MG63 (cell line): ENCODE measurements around the gene NCAPD2. TPM values are rescaled to one million over a fixed set of nuclear protein-coding genes. Genes with fewer than 3 reads are reported as not detected.
A peak's percentile ranks its signal among the peaks of the same experiment; 100 is the strongest.
"Not testable (repeated sequence)": the region's sequence is repeated elsewhere in the genome, so short reads cannot be mapped to it uniquely, and the experiment has no call there.

Experiments used
- DNase-seq: peaks from one replicate; pipeline ENCODE4 v3.0.0-alpha.2; 2020
- H3K27me3 ChIP-seq: fragments of 250-450 bp; sonication (Bioruptor Pico); 2 replicates; pipeline ENCODE4 v1.5.1; 2020; ENCODE audit warnings: mild to moderate bottlenecking, moderate library complexity
- H3K36me3 ChIP-seq: fragments of 250-450 bp; sonication (Bioruptor Pico); 2 replicates; pipeline ENCODE4 v1.5.1; 2020; ENCODE audit warnings: mild to moderate bottlenecking, moderate library complexity
- H3K4me3 ChIP-seq: fragments of 250-450 bp; sonication (Bioruptor Pico); 2 replicates; pipeline ENCODE4 v1.5.1; 2020; ENCODE audit warnings: mild to moderate bottlenecking, moderate library complexity
- H3K9me3 ChIP-seq: fragments of 250-450 bp; sonication (Bioruptor Pico); 2 replicates; pipeline ENCODE4 v1.5.1; 2020; ENCODE audit warnings: mild to moderate bottlenecking, moderate library complexity
- total RNA-seq: library from RNA; depleted of rRNA; stranded (reverse); fragments of >200 nt; shearing (Covaris generic); gene quantifications from 2 replicates; pipeline ENCODE4 v1.2.3, GENCODE V29; 2014; ENCODE audit warnings: low replicate concordance

The NCAPD2 gene
- total RNA-seq, 1 experiment from 2014 or later, result 95.9 TPM

DNA sequence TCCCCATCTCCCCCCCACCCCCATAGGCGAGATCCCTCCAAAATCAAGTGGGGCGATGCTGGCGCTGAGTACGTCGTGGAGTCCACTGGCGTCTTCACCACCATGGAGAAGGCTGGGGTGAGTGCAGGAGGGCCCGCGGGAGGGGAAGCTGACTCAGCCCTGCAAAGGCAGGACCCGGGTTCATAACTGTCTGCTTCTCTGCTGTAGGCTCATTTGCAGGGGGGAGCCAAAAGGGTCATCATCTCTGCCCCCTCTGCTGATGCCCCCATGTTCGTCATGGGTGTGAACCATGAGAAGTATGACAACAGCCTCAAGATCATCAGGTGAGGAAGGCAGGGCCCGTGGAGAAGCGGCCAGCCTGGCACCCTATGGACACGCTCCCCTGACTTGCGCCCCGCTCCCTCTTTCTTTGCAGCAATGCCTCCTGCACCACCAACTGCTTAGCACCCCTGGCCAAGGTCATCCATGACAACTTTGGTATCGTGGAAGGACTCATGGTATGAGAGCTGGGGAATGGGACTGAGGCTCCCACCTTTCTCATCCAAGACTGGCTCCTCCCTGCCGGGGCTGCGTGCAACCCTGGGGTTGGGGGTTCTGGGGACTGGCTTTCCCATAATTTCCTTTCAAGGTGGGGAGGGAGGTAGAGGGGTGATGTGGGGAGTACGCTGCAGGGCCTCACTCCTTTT is 43.1 kb downstream of the NCAPD2 start:
- Histone ChIP-seq H3K9me3 (no peaks in the 10 kb centered on the region), H3K27me3 (no peaks in the 10 kb centered on the region), H3K4me3 (peak overlapping the region; percentile 92), H3K36me3 (peaks cover 59% of the 10 kb centered on the region)
- no peak for DNase-seq

DNA sequence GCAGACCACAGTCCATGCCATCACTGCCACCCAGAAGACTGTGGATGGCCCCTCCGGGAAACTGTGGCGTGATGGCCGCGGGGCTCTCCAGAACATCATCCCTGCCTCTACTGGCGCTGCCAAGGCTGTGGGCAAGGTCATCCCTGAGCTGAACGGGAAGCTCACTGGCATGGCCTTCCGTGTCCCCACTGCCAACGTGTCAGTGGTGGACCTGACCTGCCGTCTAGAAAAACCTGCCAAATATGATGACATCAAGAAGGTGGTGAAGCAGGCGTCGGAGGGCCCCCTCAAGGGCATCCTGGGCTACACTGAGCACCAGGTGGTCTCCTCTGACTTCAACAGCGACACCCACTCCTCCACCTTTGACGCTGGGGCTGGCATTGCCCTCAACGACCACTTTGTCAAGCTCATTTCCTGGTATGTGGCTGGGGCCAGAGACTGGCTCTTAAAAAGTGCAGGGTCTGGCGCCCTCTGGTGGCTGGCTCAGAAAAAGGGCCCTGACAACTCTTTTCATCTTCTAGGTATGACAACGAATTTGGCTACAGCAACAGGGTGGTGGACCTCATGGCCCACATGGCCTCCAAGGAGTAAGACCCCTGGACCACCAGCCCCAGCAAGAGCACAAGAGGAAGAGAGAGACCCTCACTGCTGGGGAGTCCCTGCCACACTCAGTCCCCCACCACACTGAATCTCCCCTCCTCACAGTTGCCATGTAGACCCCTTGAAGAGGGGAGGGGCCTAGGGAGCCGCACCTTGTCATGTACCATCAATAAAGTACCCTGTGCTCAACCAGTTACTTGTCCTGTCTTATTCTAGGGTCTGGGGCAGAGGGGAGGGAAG is 43.9 kb downstream of the NCAPD2 start:
- Histone ChIP-seq H3K4me3 (peak overlapping the region; percentile 92), H3K36me3 (peaks cover 54% of the 10 kb centered on the region)
- H3K9me3 ChIP-seq, H3K27me3 ChIP-seq: not testable (repeated sequence)
- peak; percentile 75 for DNase-seq

DNA sequence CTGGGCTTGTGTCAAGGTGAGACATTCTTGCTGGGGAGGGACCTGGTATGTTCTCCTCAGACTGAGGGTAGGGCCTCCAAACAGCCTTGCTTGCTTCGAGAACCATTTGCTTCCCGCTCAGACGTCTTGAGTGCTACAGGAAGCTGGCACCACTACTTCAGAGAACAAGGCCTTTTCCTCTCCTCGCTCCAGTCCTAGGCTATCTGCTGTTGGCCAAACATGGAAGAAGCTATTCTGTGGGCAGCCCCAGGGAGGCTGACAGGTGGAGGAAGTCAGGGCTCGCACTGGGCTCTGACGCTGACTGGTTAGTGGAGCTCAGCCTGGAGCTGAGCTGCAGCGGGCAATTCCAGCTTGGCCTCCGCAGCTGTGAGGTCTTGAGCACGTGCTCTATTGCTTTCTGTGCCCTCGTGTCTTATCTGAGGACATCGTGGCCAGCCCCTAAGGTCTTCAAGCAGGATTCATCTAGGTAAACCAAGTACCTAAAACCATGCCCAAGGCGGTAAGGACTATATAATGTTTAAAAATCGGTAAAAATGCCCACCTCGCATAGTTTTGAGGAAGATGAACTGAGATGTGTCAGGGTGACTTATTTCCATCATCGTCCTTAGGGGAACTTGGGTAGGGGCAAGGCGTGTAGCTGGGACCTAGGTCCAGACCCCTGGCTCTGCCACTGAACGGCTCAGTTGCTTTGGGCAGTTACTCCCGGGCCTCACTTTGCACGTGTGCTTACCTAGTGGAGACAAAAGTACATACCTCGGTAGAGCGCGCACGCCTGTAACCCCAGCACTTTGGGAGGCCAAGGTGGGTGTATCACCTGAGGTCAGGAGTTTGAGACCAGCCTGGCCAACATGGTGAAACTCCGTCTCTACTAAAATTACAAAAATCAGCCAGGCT is 44.8 kb downstream of the NCAPD2 start:
- Histone ChIP-seq H3K36me3 (peaks cover 54% of the 10 kb centered on the region), H3K9me3 (no peaks in the 10 kb centered on the region), H3K27me3 (no peaks in the 10 kb centered on the region), H3K4me3 (no peak overlapping the region)
- DNase-seq, result peak; percentile 56

GRCh38 chr12:6539314-6539682 is 45.4 kb downstream of the NCAPD2 start:
- Histone ChIP-seq H3K9me3 (no peaks in the 10 kb centered on the region), H3K4me3 (no peak overlapping the region), H3K36me3 (peaks cover 54% of the 10 kb centered on the region), H3K27me3 (no peaks in the 10 kb centered on the region)
- no peak for DNase-seq

DNA sequence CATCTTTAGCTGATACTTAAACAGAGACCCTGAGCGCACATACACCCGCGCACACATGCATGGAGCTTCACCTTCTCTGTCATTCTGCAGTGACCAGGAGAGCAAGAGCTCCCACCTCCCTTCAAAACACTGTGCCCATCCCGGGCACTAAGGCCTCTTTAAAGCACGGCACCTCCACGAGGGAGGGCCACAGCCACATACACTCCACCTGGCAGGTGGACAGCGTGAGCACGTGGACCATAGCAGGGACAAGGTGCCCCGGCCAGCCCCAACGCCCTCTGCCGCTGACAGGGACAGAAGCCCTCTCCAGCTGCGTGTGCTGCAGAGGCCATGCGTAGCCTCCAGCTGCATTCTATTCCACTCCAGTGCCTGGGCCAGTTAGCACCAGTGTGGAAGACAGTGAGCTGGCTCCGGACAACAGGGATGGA is 45.8 kb downstream of the NCAPD2 start:
- H3K36me3 ChIP-seq, result peaks cover 51% of the 10 kb centered on the region
- H3K9me3 ChIP-seq, result no peaks in the 10 kb centered on the region
- DNase-seq, result no peak
- H3K4me3 ChIP-seq, result no peak overlapping the region
- no peaks in the 10 kb centered on the region for H3K27me3 ChIP-seq

GRCh38 chr12:6540181-6540877 is 46.4 kb downstream of the NCAPD2 start:
- DNase-seq, result peak; percentile 98
- Histone ChIP-seq H3K9me3 (no peaks in the 10 kb centered on the region), H3K36me3 (peaks cover 49% of the 10 kb centered on the region), H3K4me3 (no peak overlapping the region), H3K27me3 (no peaks in the 10 kb centered on the region)

DNA sequence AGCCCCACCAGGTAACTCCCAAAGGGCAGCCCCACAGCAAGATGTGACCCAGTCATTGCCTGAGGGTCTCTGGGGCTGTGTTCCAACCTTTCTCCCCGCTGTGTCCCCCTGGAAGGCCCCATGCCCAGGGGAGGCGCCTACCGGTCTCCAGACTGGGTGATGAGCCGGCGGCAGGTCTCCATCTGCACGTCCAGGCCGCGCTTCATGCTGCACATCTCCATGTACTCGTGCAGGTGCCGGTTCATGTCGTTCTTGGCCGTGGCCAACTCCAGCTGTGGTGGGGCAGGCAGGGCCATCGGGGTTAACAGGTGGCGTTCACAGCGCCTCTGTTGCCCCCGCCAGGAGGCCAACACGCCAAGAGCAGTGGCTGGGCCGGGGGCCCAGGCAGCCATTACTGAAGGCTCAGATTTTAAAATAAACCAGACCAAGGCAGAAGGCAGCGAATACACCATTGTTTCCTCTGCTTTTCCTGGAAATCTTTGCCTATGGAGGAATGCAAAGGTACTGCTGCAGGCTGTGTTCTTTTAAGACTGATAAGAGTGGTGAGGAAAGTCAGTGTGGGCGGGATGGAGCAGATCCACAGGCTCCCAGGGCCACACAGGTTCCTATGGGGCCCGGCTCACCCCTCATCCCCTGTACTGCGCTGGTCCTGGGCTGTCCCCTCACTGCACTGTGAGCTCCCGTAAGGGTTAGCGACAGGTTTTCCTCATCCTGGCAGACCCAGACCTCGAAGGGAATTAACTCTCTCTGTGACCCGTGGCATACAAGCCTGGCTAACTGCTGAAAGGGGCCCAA is 47.7 kb downstream of the NCAPD2 start:
- no peak for DNase-seq
- no peak overlapping the region for H3K4me3 ChIP-seq
- no peaks in the 10 kb centered on the region for H3K9me3 ChIP-seq
- peaks cover 45% of the 10 kb centered on the region for H3K36me3 ChIP-seq
- no peaks in the 10 kb centered on the region for H3K27me3 ChIP-seq

DNA sequence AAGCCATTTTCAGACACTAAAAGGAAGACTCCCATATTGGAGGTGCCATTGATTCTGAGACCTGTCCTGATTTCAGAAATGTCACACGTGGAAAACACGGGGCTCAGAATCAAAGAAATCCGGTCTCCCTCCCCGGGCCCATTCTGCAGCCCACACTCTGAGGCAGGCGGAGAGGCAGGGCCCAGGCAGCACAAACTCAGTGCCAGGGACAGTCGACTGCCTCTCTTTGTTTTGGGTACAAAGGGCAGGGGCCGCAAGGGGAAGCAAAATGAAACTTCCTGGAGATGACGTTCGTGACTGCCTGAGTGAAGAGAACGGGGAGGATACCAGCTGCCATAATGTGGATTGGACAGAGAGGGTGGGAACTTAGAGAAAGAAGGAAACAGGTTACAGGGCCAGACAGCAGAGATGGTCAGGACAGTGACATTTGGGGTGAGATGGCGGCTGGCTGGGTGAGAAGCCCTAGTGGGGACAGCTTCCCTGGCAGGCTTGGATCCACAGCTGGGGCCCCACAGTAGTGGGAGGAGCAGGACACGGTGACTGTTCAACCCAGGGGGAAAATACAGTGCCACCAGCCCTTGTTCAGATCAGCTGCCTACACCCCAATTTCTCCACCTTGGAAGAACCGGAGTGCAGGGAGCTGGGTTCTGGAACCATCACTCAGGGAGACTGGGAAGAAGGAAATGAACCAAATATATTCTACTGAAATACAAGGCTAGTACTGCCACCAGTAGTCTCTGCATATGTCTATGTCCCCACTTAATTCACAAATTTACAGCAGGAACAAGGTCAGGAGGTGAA is 48.5 kb downstream of the NCAPD2 start:
- Histone ChIP-seq H3K27me3 (no peaks in the 10 kb centered on the region), H3K9me3 (no peaks in the 10 kb centered on the region), H3K4me3 (no peak overlapping the region), H3K36me3 (peaks cover 44% of the 10 kb centered on the region)
- no peak for DNase-seq

- no peak for DNase-seq
- H3K9me3 ChIP-seq, result no peaks in the 10 kb centered on the region
- H3K27me3 ChIP-seq, result no peaks in the 10 kb centered on the region
- H3K4me3 ChIP-seq, result no peak overlapping the region
- H3K36me3 ChIP-seq, result peaks cover 53% of the 10 kb centered on the region
Observed at GRCh38 chr12:6546016-6546415, 52.1 kb downstream of the NCAPD2 start.

- Histone ChIP-seq H3K4me3 (no peak overlapping the region), H3K36me3 (peaks cover 65% of the 10 kb centered on the region)
Observed at GRCh38 chr12:6547566-6547965, 53.7 kb downstream of the NCAPD2 start.

DNA sequence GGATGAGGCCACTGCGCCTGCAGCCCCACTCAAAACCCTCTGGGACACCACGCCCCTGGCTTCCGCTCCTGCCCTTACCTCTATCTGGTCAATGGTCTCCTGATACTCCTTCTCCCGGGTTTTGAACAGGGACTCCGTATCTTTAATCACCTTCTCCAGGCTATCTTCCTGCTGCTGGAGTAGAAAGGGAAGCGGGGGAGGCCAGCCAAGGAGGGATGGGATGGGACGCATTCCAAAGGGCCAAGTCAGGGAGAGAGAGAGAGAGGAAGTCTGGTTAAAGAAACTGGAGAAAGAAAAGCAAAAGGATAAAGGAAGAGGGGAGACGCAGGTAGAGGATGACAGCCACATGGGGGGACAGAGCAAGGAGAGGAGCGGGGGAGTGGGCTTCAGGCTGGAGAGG is 54.1 kb downstream of the NCAPD2 start:
- peaks cover 69% of the 10 kb centered on the region for H3K36me3 ChIP-seq
- H3K9me3 ChIP-seq, result no peaks in the 10 kb centered on the region
- H3K27me3 ChIP-seq, result no peaks in the 10 kb centered on the region
- DNase-seq, result peak; percentile 68
- H3K4me3 ChIP-seq, result no peak overlapping the region

More at GRCh38 chr12:6547566-6547965, 53.7 kb downstream of the NCAPD2 start:
- Histone ChIP-seq H3K9me3 (no peaks in the 10 kb centered on the region), H3K27me3 (no peaks in the 10 kb centered on the region)
- DNase-seq, result no peak

DNA sequence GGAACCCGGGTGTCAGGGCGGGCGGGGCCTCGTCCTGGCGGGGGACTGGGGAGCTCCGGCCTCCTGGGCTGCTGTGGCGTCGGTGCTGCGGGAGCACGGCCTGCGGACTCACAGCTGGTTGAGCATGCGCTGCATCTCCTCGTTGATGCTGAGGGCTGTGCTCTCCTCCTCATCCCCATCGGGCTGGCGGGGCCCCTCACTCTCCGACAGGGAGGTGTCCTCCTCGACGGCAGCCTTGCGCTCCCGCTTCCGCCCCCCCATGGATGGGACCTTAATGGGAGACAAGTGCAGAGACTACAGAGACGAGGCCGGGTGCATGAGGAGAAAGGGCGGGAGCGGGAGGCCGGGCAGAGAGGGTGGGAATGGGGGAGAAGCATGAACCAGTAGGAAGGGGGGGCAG is 54.7 kb downstream of the NCAPD2 start:
- peaks cover 66% of the 10 kb centered on the region for H3K36me3 ChIP-seq
- H3K27me3 ChIP-seq, result no peaks in the 10 kb centered on the region
- DNase-seq, result no peak

GRCh38 chr12:6548966-6549683 is 55.2 kb downstream of the NCAPD2 start:
- Histone ChIP-seq H3K36me3 (peaks cover 66% of the 10 kb centered on the region), H3K4me3 (no peak overlapping the region), H3K27me3 (no peaks in the 10 kb centered on the region), H3K9me3 (no peaks in the 10 kb centered on the region)
- no peak for DNase-seq

More for the DNA sequence above, 54.7 kb downstream of the NCAPD2 start:
- Histone ChIP-seq H3K9me3 (no peaks in the 10 kb centered on the region), H3K4me3 (no peak overlapping the region)

DNA sequence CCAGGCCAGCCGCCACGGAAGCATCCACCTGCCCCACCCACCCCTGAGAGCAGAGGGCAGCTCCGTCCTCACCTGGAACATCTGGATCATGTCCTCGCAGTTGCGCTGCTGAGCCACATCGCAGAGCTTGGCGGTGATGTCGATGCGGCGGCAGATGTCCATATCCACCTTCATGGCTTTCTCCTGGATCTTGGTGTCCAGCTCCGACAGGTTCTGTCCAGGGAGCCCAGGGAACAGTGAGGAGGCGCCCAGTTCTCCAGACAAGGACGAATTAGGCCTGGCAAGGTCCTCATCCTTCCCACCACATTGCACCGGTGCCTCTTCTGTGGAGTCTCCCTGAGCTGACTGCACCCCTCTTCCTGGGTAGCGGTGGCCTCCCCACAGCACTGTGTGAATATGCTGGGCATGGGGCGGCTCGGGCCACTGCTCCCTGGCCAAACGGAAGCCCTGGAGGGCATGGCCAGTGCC is 55.8 kb downstream of the NCAPD2 start:
- Histone ChIP-seq H3K9me3 (no peaks in the 10 kb centered on the region), H3K4me3 (no peak overlapping the region), H3K27me3 (no peaks in the 10 kb centered on the region), H3K36me3 (peaks cover 66% of the 10 kb centered on the region)
- no peak for DNase-seq
